Esophagus (tissue), 2 donors: ENCODE results near the gene DOK5. TPM values are rescaled to one million over a fixed set of nuclear protein-coding genes. Genes with fewer than 3 reads are reported as not detected.

ENCODE experiments used
- H3K27ac ChIP-seq, 2 donors: one replicate each; pipeline ENCODE4 v1.5.1; 2013; ENCODE audit warnings: low read depth in 2 of 2, mild to moderate bottlenecking in 2 of 2, inconsistent platforms in 1 of 2, low read length in 1 of 2, moderate library complexity in 1 of 2
- H3K27me3 ChIP-seq, 2 donors: one replicate each; pipeline ENCODE4 v1.6.1; 2013; ENCODE audit warnings: low read length in 2 of 2, control low read depth in 1 of 2, mild to moderate bottlenecking in 1 of 2; ENCODE audit not compliant: insufficient read depth in 2 of 2, control insufficient read depth in 1 of 2
- H3K36me3 ChIP-seq, 2 donors: one replicate each; pipeline ENCODE4 v1.6.1; 2013; ENCODE audit warnings: low read length in 1 of 2; ENCODE audit not compliant: control insufficient read depth in 2 of 2, insufficient read depth in 2 of 2
- H3K4me1 ChIP-seq, 2 donors: one replicate each; pipeline ENCODE4 v1.6.1; 2013; ENCODE audit warnings: low read length in 1 of 2; ENCODE audit not compliant: control insufficient read depth in 2 of 2, insufficient read depth in 2 of 2
- H3K4me3 ChIP-seq, 2 donors: one replicate each; pipeline ENCODE4 v1.5.1; 2013; ENCODE audit warnings: low read length in 2 of 2, mild to moderate bottlenecking in 2 of 2, low read depth in 1 of 2, moderate library complexity in 1 of 2
- H3K9me3 ChIP-seq, 2 donors: one replicate each; pipeline ENCODE4 v1.6.1; 2013; ENCODE audit warnings: mild to moderate bottlenecking in 2 of 2, low read depth in 1 of 2, low read length in 1 of 2, moderate library complexity in 1 of 2; ENCODE audit not compliant: control insufficient read depth in 2 of 2, insufficient read depth in 1 of 2
- WGBS, 2 donors: extraction: QIAGEN DNeasy Blood & Tissue Kit; methylation state at CpG; one replicate each; pipeline ENCODE4 v1.1.7; 2013; 5-methylcytosine and 5-hydroxymethylcytosine counted together
- polyA plus RNA-seq, 2 donors: library from polyadenylated mRNA; stranded (reverse); fragments of 200-250 nt; gene quantifications; one replicate each; pipeline ENCODE4 v1.2.3, GENCODE V29; 2013
- donor health status: healthy with polysubstance abuse.
- donor health status: Bipolar disorder and iron deficiency.

Gene DOK5
- polyA plus RNA-seq, 2 donors: 0.10 to 0.18 TPM

- Histone ChIP-seq H3K27ac (no peak overlapping the region), H3K4me1 (no peaks in the 10 kb centered on the region), H3K36me3 (no peaks in the 10 kb centered on the region), H3K27me3 (no peaks in the 10 kb centered on the region), H3K4me3 (no peak overlapping the region), H3K9me3 (no peaks in the 10 kb centered on the region)
- WGBS, 2 donors: 86 to 88% methylated on average over 18 of the region's 18 CpGs
Observed at GRCh38 chr20:54642864-54643667, 167.7 kb downstream of the DOK5 start.

DNA sequence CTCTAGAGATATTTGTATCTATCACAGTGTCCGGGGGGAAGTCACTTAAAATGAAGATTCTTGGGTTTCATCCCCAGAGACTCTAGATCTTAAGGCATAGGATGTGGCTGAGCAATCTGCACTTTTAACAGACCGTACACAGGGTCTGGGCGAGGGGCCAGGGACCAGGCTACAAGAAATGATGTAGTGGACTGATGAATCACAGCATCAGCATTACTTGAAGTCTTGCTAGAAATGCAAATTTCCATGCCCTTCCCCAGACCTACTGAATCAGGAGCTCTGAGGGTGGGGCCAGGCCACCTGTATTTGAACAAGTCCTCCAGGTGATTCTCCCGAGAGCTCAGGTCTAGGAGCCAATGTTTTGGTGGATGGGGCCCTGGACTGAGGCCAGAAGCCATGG is 168.4 kb downstream of the DOK5 start:
- H3K27ac ChIP-seq: no peak overlapping the region
- no peaks in the 10 kb centered on the region for H3K4me1 ChIP-seq
- no peaks in the 10 kb centered on the region for H3K36me3 ChIP-seq
- 45 to 67% methylated on average over 4 of the region's 4 CpGs for WGBS, 2 donors
- no peak overlapping the region for H3K4me3 ChIP-seq
- no peaks in the 10 kb centered on the region for H3K9me3 ChIP-seq
- no peaks in the 10 kb centered on the region for H3K27me3 ChIP-seq

DNA sequence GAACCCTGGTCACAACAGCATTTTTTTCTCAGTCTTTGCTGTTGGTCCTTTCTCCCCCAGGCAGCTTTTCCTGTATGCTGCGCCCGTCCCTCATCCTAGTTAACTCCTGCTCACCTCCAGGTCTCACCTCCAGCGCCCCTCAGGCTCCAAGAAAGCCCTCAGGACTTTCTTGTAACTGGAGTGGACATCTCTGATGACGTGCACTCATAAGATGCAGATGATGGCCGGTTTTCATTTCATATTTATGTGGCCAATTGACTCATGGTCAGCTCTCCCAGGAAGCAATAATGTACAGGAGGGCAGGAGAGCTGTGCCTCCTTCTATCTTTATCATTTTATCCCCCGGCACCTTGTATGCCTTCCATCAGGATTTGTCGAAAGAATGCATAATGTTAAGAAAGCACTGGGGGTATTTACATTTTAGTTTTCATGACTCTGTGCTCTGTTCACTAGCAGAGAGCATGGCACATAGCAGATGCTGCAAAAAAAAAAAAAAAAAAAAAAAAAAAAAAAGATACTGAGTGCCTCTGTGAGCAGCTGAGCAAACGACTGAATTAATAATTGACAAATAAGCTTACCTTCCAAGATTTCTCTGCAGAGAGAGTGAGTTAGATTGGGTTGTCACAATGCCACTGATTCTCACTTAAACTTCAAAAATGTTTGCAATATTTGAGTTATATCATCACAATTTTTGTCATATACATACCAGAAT is 170.2 kb downstream of the DOK5 start:
- 48 to 64% methylated on average over 8 of the region's 8 CpGs for WGBS, 2 donors
- H3K27ac ChIP-seq: no peak overlapping the region
- H3K4me3 ChIP-seq: no peak overlapping the region
- H3K9me3 ChIP-seq: no peaks in the 10 kb centered on the region
- H3K27me3 ChIP-seq: no peaks in the 10 kb centered on the region
- no peaks in the 10 kb centered on the region for H3K4me1 ChIP-seq
- no peaks in the 10 kb centered on the region for H3K36me3 ChIP-seq

DNA sequence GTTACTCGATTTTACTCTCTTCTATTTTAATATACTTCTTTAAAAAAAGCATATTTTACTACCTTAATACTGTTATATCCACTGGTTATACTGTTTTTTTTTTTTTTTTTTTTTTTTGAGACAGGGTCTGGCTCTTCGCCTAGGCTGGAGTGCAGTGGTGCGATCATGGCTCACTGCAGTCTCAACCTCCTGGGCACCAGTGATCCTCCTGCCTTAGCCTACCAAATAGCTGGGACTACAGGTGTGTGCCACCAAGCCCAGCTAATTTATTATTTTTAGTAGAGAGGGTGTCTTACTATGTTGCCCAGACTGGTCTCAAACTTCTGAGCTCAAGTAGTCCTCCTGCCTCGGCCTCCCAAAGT is 170.7 kb downstream of the DOK5 start:
- H3K36me3 ChIP-seq: no peaks in the 10 kb centered on the region
- WGBS, 2 donors: 59 to 73% methylated on average over 4 of the region's 4 CpGs
- H3K4me3 ChIP-seq: no peak overlapping the region
- H3K4me1 ChIP-seq: no peaks in the 10 kb centered on the region
- no peaks in the 10 kb centered on the region for H3K9me3 ChIP-seq
- no peaks in the 10 kb centered on the region for H3K27me3 ChIP-seq
- H3K27ac ChIP-seq: no peak overlapping the region

GRCh38 chr20:54648421-54649142 is 173.2 kb downstream of the DOK5 start:
- WGBS, 2 donors: 72% methylated on average over 9 of the region's 9 CpGs
- no peaks in the 10 kb centered on the region for H3K4me1 ChIP-seq
- H3K9me3 ChIP-seq: no peaks in the 10 kb centered on the region
- H3K27ac ChIP-seq: no peak overlapping the region
- no peaks in the 10 kb centered on the region for H3K27me3 ChIP-seq
- no peaks in the 10 kb centered on the region for H3K36me3 ChIP-seq
- no peak overlapping the region for H3K4me3 ChIP-seq

GRCh38 chr20:54649511-54649962 is 174.1 kb downstream of the DOK5 start:
- Histone ChIP-seq H3K27me3 (no peaks in the 10 kb centered on the region), H3K27ac (no peak overlapping the region), H3K36me3 (no peaks in the 10 kb centered on the region), H3K9me3 (no peaks in the 10 kb centered on the region), H3K4me3 (no peak overlapping the region), H3K4me1 (no peaks in the 10 kb centered on the region)
- WGBS, 2 donors: 7 to 9% methylated on average over 8 of the region's 8 CpGs

- WGBS, 2 donors: 44 to 46% methylated on average over 4 of the region's 4 CpGs
- no peak overlapping the region for H3K27ac ChIP-seq
- no peaks in the 10 kb centered on the region for H3K4me1 ChIP-seq
- no peak overlapping the region for H3K4me3 ChIP-seq
- H3K36me3 ChIP-seq: no peaks in the 10 kb centered on the region
- no peaks in the 10 kb centered on the region for H3K27me3 ChIP-seq
- no peaks in the 10 kb centered on the region for H3K9me3 ChIP-seq
Observed at GRCh38 chr20:54650052-54650719, 174.8 kb downstream of the DOK5 start.

- Histone ChIP-seq H3K9me3 (no peaks in the 10 kb centered on the region), H3K27me3 (no peaks in the 10 kb centered on the region), H3K4me1 (no peaks in the 10 kb centered on the region), H3K36me3 (no peaks in the 10 kb centered on the region), H3K27ac (no peak overlapping the region), H3K4me3 (no peak overlapping the region)
- 87 to 91% methylated on average over 3 of the region's 3 CpGs for WGBS, 2 donors
Observed at GRCh38 chr20:54651252-54651651, 175.9 kb downstream of the DOK5 start.

- H3K36me3 ChIP-seq: no peaks in the 10 kb centered on the region
- H3K4me1 ChIP-seq: no peaks in the 10 kb centered on the region
- H3K9me3 ChIP-seq: no peaks in the 10 kb centered on the region
- H3K4me3 ChIP-seq: no peak overlapping the region
- WGBS, 2 donors: 55 to 60% methylated on average over 4 of the region's 4 CpGs
- H3K27me3 ChIP-seq: no peaks in the 10 kb centered on the region
- no peak overlapping the region for H3K27ac ChIP-seq
Observed at GRCh38 chr20:54654450-54654849, 179.1 kb downstream of the DOK5 start.
